ENCODE results near the gene APOM.

The APOM gene

DNA sequence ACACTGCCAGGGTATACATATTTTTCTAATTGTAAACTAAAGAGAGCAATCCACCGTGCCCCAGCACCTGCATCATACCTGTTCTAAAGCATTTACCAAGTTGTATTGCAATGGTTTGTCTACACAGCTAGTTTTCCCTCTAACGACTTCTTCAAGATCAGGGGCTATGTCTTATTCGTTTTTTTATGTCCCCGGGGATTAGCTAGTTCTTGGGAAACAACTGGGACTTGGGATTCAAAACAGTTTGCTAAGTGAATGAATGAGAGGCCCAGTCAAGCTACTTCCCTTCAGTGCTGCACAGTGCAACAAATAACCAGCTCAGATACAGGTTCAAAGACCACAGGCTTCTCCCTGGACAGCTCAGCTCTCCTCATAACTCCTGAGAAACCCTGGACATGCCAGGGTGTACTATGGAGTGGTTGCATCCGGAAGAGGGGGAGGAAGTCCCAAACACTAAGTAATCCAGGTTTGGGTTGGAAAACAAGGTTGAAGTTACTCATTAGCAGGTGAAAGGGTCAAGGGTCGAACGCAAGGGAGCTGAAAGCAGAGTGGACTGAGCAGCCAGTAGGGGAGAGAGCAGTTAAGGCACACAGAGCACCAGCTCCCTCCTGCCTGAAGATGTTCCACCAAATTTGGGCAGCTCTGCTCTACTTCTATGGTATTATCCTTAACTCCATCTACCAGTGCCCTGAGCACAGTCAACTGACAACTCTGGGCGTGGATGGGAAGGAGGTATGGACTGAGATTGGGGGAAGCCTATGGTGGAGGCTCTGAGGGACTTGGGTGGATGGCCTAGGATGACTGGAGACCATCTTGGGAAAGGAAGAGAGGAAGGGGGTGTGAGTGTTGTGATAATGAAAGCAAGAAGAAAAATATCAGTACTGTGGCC lies at the start of gene APOM:
APOM (plus strand) TSS at position 546 of the 889 bp plus-strand sequence; CDS start at position 619, 73 bp downstream.
- no peak for ATAC-seq
- TF ChIP-seq, protein P1, sequence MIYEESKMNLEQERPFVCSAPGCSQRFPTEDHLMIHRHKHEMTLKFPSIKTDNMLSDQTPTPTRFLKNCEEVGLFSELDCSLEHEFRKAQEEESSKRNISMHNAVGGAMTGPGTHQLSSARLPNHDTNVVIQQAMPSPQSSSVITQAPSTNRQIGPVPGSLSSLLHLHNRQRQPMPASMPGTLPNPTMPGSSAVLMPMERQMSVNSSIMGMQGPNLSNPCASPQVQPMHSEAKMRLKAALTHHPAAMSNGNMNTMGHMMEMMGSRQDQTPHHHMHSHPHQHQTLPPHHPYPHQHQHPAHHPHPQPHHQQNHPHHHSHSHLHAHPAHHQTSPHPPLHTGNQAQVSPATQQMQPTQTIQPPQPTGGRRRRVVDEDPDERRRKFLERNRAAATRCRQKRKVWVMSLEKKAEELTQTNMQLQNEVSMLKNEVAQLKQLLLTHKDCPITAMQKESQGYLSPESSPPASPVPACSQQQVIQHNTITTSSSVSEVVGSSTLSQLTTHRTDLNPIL (CRISPR knock-in tag; IDR thresholded peaks at IDR 0.05; ENCODE audit: low read depth) = no peak
- TF ChIP-seq OSR1 (CRISPR knock-in tag; IDR thresholded peaks at IDR 0.05) (no peak), ZNF565 (CRISPR knock-in tag; conservative IDR thresholded peaks at IDR 0.05; ENCODE audit: low read depth) (no peak), ZFP3 (CRISPR knock-in tag; IDR thresholded peaks at IDR 0.05) (no peak), ESRRG (CRISPR knock-in tag; IDR thresholded peaks at IDR 0.05) (no peak), ZC3H10 (CRISPR knock-in tag; IDR thresholded peaks at IDR 0.05) (no peak)

DNA sequence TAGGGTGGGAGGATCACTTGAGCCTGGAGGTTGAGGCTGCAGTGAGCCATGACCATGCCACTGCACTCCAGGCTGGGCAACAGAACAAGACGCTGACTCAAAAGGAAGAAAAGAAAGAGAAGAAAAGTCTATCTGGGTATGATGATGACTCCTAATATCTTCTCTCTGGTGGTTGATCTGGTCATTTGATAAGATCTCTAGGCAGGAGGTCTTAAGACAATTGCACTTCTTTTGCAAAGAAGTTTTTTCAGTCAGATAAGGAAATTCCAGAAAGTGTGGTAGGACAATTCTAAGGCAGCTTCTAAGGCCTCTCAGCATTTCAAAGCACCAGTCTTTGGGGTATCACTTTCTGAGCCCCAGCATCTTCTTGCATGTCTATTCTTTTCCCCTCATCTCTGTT lies 48.4 kb upstream of the APOM start:
- TF ChIP-seq, protein P1 (CRISPR knock-in tag; IDR thresholded peaks at IDR 0.05; ENCODE audit: low read depth) = no peak
- TF ChIP-seq TCF4 (CRISPR knock-in tag; IDR thresholded peaks at IDR 0.05; ENCODE audit: borderline replicate concordance) (no peak), TOX (CRISPR knock-in tag; IDR thresholded peaks at IDR 0.05; ENCODE audit: borderline replicate concordance) (no peak), OSR1 (CRISPR knock-in tag; IDR thresholded peaks at IDR 0.05) (no peak), RARB (CRISPR knock-in tag; IDR thresholded peaks at IDR 0.05) (no peak), ESRRG (CRISPR knock-in tag; IDR thresholded peaks at IDR 0.05) (no peak), ARNTL (CRISPR knock-in tag; IDR thresholded peaks at IDR 0.05; ENCODE audit: borderline replicate concordance, low read depth) (no peak), ZNF565 (CRISPR knock-in tag; conservative IDR thresholded peaks at IDR 0.05; ENCODE audit: low read depth) (no peak), CSDC2 (CRISPR knock-in tag; IDR thresholded peaks at IDR 0.05) (no peak), ZFP30 (CRISPR knock-in tag; IDR thresholded peaks at IDR 0.05) (no peak), ZNF8 (CRISPR knock-in tag; IDR thresholded peaks at IDR 0.05) (no peak), PPARA (CRISPR knock-in tag; IDR thresholded peaks at IDR 0.05; ENCODE audit: borderline replicate concordance) (no peak), ZNF70 (CRISPR knock-in tag; IDR thresholded peaks at IDR 0.05) (no peak), ZC3H10 (CRISPR knock-in tag; IDR thresholded peaks at IDR 0.05) (no peak)
- TF ChIP-seq, protein P2, sequence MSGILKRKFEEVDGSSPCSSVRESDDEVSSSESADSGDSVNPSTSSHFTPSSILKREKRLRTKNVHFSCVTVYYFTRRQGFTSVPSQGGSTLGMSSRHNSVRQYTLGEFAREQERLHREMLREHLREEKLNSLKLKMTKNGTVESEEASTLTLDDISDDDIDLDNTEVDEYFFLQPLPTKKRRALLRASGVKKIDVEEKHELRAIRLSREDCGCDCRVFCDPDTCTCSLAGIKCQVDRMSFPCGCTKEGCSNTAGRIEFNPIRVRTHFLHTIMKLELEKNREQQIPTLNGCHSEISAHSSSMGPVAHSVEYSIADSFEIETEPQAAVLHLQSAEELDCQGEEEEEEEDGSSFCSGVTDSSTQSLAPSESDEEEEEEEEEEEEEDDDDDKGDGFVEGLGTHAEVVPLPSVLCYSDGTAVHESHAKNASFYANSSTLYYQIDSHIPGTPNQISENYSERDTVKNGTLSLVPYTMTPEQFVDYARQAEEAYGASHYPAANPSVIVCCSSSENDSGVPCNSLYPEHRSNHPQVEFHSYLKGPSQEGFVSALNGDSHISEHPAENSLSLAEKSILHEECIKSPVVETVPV (CRISPR knock-in tag; IDR thresholded peaks at IDR 0.05) = no peak
- TF ChIP-seq, protein P3, sequence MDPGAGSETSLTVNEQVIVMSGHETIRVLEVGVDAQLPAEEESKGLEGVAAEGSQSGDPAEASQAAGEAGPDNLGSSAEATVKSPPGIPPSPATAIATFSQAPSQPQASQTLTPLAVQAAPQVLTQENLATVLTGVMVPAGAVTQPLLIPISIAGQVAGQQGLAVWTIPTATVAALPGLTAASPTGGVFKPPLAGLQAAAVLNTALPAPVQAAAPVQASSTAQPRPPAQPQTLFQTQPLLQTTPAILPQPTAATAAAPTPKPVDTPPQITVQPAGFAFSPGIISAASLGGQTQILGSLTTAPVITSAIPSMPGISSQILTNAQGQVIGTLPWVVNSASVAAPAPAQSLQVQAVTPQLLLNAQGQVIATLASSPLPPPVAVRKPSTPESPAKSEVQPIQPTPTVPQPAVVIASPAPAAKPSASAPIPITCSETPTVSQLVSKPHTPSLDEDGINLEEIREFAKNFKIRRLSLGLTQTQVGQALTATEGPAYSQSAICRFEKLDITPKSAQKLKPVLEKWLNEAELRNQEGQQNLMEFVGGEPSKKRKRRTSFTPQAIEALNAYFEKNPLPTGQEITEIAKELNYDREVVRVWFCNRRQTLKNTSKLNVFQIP (CRISPR knock-in tag; IDR thresholded peaks at IDR 0.05; ENCODE audit: borderline replicate concordance, low read depth) = no peak
- ATAC-seq = no peak

DNA sequence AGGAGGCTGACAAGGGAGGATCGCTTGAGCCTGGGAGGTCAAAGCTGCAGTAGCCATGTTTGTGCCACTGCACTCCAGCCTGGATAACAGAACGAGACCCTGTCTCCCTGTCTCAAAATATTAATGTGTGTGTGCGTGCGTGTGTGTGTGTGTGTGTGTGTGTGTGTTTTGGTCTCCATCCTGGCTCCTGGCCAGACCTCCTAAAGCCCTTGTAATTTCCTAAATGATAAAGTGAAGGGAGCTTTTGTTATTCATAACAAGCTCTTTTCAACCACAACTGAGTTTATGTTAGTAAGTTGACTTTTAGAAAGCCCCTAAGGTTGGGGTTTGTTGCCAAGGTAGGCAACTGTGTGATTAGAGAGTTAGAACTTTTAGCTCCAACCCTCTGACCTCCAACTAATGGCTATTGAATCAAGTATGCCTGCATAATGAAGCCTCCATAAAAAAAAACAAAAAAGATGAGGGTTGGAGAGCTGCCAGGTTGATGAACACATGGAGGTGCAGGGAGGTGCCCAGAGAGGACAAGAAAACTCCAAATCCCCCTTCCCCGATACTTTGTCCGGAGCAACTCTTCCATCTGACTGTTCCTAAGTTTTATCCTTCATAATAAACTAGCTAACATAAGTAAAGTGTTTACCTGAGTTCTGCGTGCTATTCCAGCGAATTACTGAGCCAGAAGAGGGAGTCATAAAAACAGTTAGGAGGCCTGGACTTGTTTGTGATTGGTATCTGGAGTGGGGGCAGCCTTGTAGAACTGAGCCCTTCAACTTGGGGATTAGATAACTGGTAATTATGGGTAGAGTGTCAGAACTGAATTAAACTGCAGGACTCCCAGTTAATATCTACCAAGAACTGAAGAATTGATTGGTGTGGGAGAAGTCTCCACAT lies 45.9 kb upstream of the APOM start:
- TF ChIP-seq CSDC2 (CRISPR knock-in tag; IDR thresholded peaks at IDR 0.05) (no peak), SNAI2 (CRISPR knock-in tag; IDR thresholded peaks at IDR 0.05) (no peak), GLIS3 (CRISPR knock-in tag; IDR thresholded peaks at IDR 0.05) (no peak), ZNF70 (CRISPR knock-in tag; IDR thresholded peaks at IDR 0.05) (no peak), ESRRG (CRISPR knock-in tag; IDR thresholded peaks at IDR 0.05) (no peak), TOX (CRISPR knock-in tag; IDR thresholded peaks at IDR 0.05; ENCODE audit: borderline replicate concordance) (no peak), ZFP3 (CRISPR knock-in tag; IDR thresholded peaks at IDR 0.05) (no peak), ZFP30 (CRISPR knock-in tag; IDR thresholded peaks at IDR 0.05) (no peak), ZNF8 (CRISPR knock-in tag; IDR thresholded peaks at IDR 0.05) (no peak), ZC3H10 (CRISPR knock-in tag; IDR thresholded peaks at IDR 0.05) (no peak), ISL1 (CRISPR knock-in tag; IDR thresholded peaks at IDR 0.05) (no peak), RARB (CRISPR knock-in tag; IDR thresholded peaks at IDR 0.05) (no peak)
- TF ChIP-seq, protein P1 (CRISPR knock-in tag; IDR thresholded peaks at IDR 0.05; ENCODE audit: low read depth) = no peak
- TF ChIP-seq, protein P2 (CRISPR knock-in tag; IDR thresholded peaks at IDR 0.05) = no peak
- TF ChIP-seq, protein P3 (CRISPR knock-in tag; IDR thresholded peaks at IDR 0.05; ENCODE audit: borderline replicate concordance, low read depth) = no peak
- ATAC-seq = no peak

Measured in SK-N-SH treated with all-trans-retinoic acid at 6 μM for 48 hours (cell line).